ENCODE data around the gene CDC20. TPM values are rescaled to one million over a fixed set of nuclear protein-coding genes. Genes with fewer than 3 reads are reported as not detected.

Gene CDC20
- total and polyA plus RNA-seq, 2 of the 8 experiments (the other 6 are each of a cell fraction or from before 2014, with no cell fraction given): 214 to 221 TPM

DNA sequence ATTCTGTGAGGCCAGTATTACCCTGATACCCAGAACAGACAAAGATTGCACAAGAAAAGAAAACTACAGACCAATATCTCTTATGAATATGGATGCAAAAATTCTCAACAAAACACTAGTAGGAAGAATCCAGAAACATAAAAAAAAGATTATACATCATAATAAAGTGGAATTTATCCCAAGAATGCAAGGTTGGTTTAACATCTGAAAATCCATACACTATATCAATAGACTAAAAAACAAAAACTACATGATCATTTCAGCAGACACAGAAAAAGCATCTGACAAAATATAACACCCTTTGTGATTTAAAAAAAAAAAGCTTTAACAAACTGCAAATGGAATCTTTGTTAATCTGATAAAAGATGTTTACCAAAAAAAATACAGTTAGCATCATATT lies 33.4 kb upstream of the CDC20 start:
- Histone ChIP-seq H3K79me2 (ENCODE audit: control insufficient read depth in 1 of 2, insufficient read depth in 2 of 2, low read length in 2 of 2) (no peaks in the 10 kb centered on the region), H3K56ac (replicated peaks; ENCODE audit: insufficient read length, low read depth, low read length) (no peak overlapping the region), H3K4me2 (ENCODE audit: insufficient read depth in 1 of 2, low read depth in 2 of 2, low read length in 2 of 2) (no peak overlapping the region), H2AFZ (ENCODE audit: low read length) (no peak overlapping the region), H3K9me3 (ENCODE audit: insufficient read depth in 2 of 2, low read depth in 1 of 2, low read length in 1 of 2) (peaks cover 0 to 10% of the 10 kb centered on the region in 2 experiments; a peak in 2 of 4 replicates), H2AK5ac (ENCODE audit: low read depth, low read length) (no peak overlapping the region), H3K23ac (ENCODE audit: insufficient read length) (no peak overlapping the region), H3K27ac (ENCODE audit: low read depth, low read length) (no peak overlapping the region), H3K36me3 (ENCODE audit: control insufficient read depth in 2 of 4, insufficient read depth in 4 of 4, low read length in 3 of 4) (no peaks in the 10 kb centered on the region), H3K18ac (ENCODE audit: extremely low read depth, low read length) (no peak overlapping the region), H4K5ac (ENCODE audit: insufficient read length, low read depth, low read length) (no peak overlapping the region), H3K9ac (replicated peaks in 1 of 4; ENCODE audit: extremely low read depth in 1 of 4, low read depth in 3 of 4, low read length in 3 of 4) (no peak overlapping the region), H3K14ac (ENCODE audit: insufficient read length) (no peak overlapping the region), H2BK120ac (replicated peaks; ENCODE audit: low read depth, low read length) (no peak overlapping the region), H4K20me1 (replicated peaks in 1 of 2; ENCODE audit: control insufficient read depth in 1 of 2, insufficient read depth in 2 of 2, low read length in 2 of 2) (no peaks in the 10 kb centered on the region), H3K4ac (replicated peaks; ENCODE audit: insufficient read length, low read depth, low read length) (no peak overlapping the region), H4K91ac (replicated peaks; ENCODE audit: insufficient read length, low read length) (no peak overlapping the region), H3K23me2 (ENCODE audit: low read depth, low read length) (no peaks in the 10 kb centered on the region), H3K27me3 (replicated peaks in 1 of 4; ENCODE audit: control insufficient read depth in 3 of 4, extremely low read depth in 1 of 4, insufficient read depth in 3 of 4, low read length in 3 of 4) (no peaks in the 10 kb centered on the region), H2BK12ac (ENCODE audit: low read depth, low read length) (no peak overlapping the region), H4K8ac (ENCODE audit: extremely low read depth, insufficient read depth, low read length) (no peak overlapping the region), H2BK15ac (ENCODE audit: low read length) (no peak overlapping the region), H3K4me3 (ENCODE audit: extremely low read depth in 1 of 4, insufficient read depth in 2 of 4, low read depth in 3 of 4, low read length in 4 of 4) (no peak overlapping the region), H3K4me1 (replicated peaks in 1 of 4; ENCODE audit: control insufficient read depth in 3 of 4, insufficient read depth in 4 of 4, low read length in 3 of 4) (peaks cover 0 to 6% (median 4%) of the 10 kb centered on the region in 4 experiments; a peak in 5 of 7 replicates), H3K79me1 (ENCODE audit: low read depth, low read length) (no peaks in the 10 kb centered on the region), H2BK5ac (ENCODE audit: low read depth, low read length) (no peak overlapping the region), H2BK20ac (ENCODE audit: low read length) (no peak overlapping the region)
- DNase-seq (ENCODE audit: low read depth in 1 of 2, low spot score in 2 of 2): no peak
- no peak for FAIRE-seq
- POLR2A ChIA-PET (ENCODE audit: partially characterized antibody): no interaction called here
- CTCF ChIA-PET (ENCODE audit: partially characterized antibody): no interaction called here
- TF ChIP-seq JUND (IDR thresholded peaks at IDR 0.05; ENCODE audit: low read length): no peak
- no peak for TF ChIP-seq SRF (IDR thresholded peaks at IDR 0.05; ENCODE audit: low read depth, low read length)
- no peak for TF ChIP-seq EZH2 (IDR thresholded peaks at IDR 0.05; ENCODE audit: low read depth, low read length, severe bottlenecking)
- no peak for TF ChIP-seq NRF1 (IDR thresholded peaks at IDR 0.05; ENCODE audit: low read depth, low read length)
- no peak for TF ChIP-seq EP300 (IDR thresholded peaks at IDR 0.05; ENCODE audit: borderline replicate concordance in 1 of 2, low read depth in 2 of 2, low read length in 2 of 2)
- TF ChIP-seq SAP30 (IDR thresholded peaks at IDR 0.05; ENCODE audit: insufficient read depth, insufficient replicate concordance, low read length): no peak
- no peak for TF ChIP-seq CTBP2 (IDR thresholded peaks at IDR 0.05; ENCODE audit: borderline replicate concordance, insufficient read depth, insufficient read length, low read length)
- TF ChIP-seq CHD1 (IDR thresholded peaks at IDR 0.05; ENCODE audit: low read depth, low read length): no peak
- no peak for TF ChIP-seq CBX8 (IDR thresholded peaks at IDR 0.05; ENCODE audit: borderline replicate concordance, low read depth, low read length)
- no peak for TF ChIP-seq YY1 (IDR thresholded peaks at IDR 0.05; ENCODE audit: low read depth, low read length)
- TF ChIP-seq SIX5 (IDR thresholded peaks at IDR 0.05; ENCODE audit: low read depth, low read length): no peak
- TF ChIP-seq KDM1A (IDR thresholded peaks at IDR 0.05; ENCODE audit: borderline replicate concordance, low read length): no peak
- TF ChIP-seq TAF1 (IDR thresholded peaks at IDR 0.05; ENCODE audit: low read depth, low read length): no peak
- no peak for TF ChIP-seq GABPA (IDR thresholded peaks at IDR 0.05; ENCODE audit: borderline replicate concordance, insufficient read depth, low read length)
- no peak for TF ChIP-seq RXRA (IDR thresholded peaks at IDR 0.05; ENCODE audit: insufficient read depth, low read depth, low read length)
- no peak for TF ChIP-seq KDM4A (IDR thresholded peaks at IDR 0.05; ENCODE audit: low read depth, low read length, severe bottlenecking)

Data from H1 (cell line).